ENCODE measurements around the gene NDC80.

DNA sequence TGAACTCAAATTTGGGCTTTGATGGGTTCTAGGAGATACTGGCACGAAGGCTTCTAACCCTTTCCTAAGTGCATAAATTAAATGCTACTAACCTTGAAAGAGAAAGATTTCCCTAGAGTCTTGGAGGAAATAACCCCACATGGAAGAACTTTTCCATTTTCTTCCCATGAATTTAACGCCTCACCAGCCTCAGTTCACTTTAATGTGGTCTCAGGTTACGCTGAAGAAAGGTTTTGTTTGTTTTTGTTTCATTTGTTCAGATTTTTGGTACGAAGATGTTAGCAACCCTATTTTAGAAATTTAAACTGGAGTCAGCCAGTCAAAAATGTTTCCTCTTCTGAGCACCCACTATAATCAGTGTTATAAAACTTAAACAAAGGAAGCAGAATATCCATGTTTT is 30.8 kb upstream of the NDC80 start:
- TF ChIP-seq, protein P1, sequence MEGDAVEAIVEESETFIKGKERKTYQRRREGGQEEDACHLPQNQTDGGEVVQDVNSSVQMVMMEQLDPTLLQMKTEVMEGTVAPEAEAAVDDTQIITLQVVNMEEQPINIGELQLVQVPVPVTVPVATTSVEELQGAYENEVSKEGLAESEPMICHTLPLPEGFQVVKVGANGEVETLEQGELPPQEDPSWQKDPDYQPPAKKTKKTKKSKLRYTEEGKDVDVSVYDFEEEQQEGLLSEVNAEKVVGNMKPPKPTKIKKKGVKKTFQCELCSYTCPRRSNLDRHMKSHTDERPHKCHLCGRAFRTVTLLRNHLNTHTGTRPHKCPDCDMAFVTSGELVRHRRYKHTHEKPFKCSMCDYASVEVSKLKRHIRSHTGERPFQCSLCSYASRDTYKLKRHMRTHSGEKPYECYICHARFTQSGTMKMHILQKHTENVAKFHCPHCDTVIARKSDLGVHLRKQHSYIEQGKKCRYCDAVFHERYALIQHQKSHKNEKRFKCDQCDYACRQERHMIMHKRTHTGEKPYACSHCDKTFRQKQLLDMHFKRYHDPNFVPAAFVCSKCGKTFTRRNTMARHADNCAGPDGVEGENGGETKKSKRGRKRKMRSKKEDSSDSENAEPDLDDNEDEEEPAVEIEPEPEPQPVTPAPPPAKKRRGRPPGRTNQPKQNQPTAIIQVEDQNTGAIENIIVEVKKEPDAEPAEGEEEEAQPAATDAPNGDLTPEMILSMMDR (IDR thresholded peaks at IDR 0.05) = no peak
- TF ChIP-seq, protein P2, sequence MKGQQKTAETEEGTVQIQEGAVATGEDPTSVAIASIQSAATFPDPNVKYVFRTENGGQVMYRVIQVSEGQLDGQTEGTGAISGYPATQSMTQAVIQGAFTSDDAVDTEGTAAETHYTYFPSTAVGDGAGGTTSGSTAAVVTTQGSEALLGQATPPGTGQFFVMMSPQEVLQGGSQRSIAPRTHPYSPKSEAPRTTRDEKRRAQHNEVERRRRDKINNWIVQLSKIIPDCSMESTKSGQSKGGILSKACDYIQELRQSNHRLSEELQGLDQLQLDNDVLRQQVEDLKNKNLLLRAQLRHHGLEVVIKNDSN (CRISPR knock-in tag; IDR thresholded peaks at IDR 0.05) = no peak
- TF ChIP-seq GABPB1 (CRISPR knock-in tag; IDR thresholded peaks at IDR 0.05) (no peak), MXD4 (CRISPR knock-in tag; IDR thresholded peaks at IDR 0.05; ENCODE audit: borderline replicate concordance) (no peak)

Measured in WTC11 (cell line).